ENCODE data around the gene OPCML. TPM values are rescaled to one million over a fixed set of nuclear protein-coding genes. Genes with fewer than 3 reads are reported as not detected.

The OPCML gene
- total RNA-seq, 1 donor from 2014 or later: not detected

DNA sequence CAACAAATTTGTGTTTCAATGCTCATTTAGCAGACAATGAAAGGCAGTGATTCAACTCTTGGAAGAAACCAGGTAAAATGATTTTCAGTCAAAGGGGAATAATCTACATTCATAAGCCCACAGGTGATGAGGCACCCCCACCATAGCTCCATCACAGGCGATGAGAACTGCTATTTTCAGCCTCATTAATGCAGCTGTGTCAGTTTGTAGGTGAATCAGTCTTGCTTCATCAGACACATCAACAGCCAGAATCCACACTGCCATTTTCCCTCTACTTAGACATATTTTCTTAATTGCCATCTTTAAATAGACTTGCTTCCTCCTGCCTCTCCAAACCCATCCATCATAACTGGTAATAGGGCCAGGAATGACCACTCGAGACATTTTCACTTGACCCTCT lies 701.0 kb downstream of the OPCML start:
- intact Hi-C loops (cut with DNase I): no loop called here
- H3K9me3 ChIP-seq: no peaks in the 10 kb centered on the region
- no peaks in the 10 kb centered on the region for H3K4me1 ChIP-seq
- DNase-seq (ENCODE audit: extremely low spot score in 2 of 2): no peak
- TF ChIP-seq, protein P1, sequence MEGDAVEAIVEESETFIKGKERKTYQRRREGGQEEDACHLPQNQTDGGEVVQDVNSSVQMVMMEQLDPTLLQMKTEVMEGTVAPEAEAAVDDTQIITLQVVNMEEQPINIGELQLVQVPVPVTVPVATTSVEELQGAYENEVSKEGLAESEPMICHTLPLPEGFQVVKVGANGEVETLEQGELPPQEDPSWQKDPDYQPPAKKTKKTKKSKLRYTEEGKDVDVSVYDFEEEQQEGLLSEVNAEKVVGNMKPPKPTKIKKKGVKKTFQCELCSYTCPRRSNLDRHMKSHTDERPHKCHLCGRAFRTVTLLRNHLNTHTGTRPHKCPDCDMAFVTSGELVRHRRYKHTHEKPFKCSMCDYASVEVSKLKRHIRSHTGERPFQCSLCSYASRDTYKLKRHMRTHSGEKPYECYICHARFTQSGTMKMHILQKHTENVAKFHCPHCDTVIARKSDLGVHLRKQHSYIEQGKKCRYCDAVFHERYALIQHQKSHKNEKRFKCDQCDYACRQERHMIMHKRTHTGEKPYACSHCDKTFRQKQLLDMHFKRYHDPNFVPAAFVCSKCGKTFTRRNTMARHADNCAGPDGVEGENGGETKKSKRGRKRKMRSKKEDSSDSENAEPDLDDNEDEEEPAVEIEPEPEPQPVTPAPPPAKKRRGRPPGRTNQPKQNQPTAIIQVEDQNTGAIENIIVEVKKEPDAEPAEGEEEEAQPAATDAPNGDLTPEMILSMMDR (IDR thresholded peaks at IDR 0.05): no peak
- TF ChIP-seq POLR2A (IDR thresholded peaks at IDR 0.05): no peak
- no peak for TF ChIP-seq POLR2AphosphoS5 (IDR thresholded peaks at IDR 0.05; ENCODE audit: insufficient read depth in 1 of 2, low read depth in 1 of 2)
- H3K36me3 ChIP-seq: no peaks in the 10 kb centered on the region
- no peaks in the 10 kb centered on the region for H3K27me3 ChIP-seq
- H3K27ac ChIP-seq: no peak overlapping the region
- H3K4me3 ChIP-seq: no peak overlapping the region

DNA sequence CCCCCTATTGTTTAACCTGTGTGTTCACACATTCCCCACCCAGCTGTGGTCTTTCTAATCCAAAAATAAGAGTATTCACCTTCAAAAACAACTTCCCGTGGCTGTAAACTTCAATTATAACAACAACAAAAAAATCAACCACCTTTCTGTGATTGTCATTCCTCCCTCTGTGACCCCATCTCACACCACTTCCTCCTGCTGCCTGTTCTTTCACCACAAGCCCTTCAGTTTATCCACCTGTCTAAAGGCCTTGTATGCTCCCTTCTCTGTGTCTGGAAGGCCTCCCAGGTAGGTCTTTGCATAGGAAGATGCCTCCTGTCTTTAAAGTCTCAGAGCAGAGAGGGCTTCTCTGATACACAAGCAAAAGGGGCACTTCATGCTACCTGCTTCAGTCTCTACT lies 707.7 kb downstream of the OPCML start:
- H3K9me3 ChIP-seq: no peaks in the 10 kb centered on the region
- TF ChIP-seq, protein P1 (IDR thresholded peaks at IDR 0.05): no peak
- no peaks in the 10 kb centered on the region for H3K4me1 ChIP-seq
- intact Hi-C loops (cut with DNase I): no loop called here
- H3K4me3 ChIP-seq: no peak overlapping the region
- H3K36me3 ChIP-seq: no peaks in the 10 kb centered on the region
- H3K27me3 ChIP-seq: no peaks in the 10 kb centered on the region
- H3K27ac ChIP-seq: no peak overlapping the region
- no peak for DNase-seq (ENCODE audit: extremely low spot score in 2 of 2)

DNA sequence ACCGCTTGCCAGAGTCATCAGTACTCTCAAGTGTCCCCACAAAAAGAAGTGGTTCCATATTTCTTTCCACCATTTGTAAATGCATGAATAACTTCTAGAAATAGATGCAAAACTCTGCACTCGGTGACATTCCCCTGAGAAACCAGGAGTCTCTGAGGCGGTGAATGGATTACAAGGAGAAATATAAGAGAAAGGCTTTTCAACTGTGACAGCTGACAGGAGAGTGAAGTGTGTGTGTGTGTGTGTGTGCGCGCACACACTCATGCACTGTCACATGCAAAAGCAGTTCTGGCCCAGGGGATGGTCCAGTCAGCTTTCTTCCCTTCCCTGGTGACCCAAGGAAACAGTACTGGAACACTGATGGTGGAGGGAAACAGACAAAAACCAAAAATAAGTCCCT lies 710.0 kb downstream of the OPCML start:
- TF ChIP-seq POLR2AphosphoS5 (IDR thresholded peaks at IDR 0.05; ENCODE audit: insufficient read depth in 1 of 2, low read depth in 1 of 2) (no peak), POLR2A (IDR thresholded peaks at IDR 0.05) (no peak)
- TF ChIP-seq, protein P1 (IDR thresholded peaks at IDR 0.05): no peak
- Histone ChIP-seq H3K4me3 (no peak overlapping the region), H3K27ac (no peak overlapping the region), H3K36me3 (no peaks in the 10 kb centered on the region), H3K27me3 (no peaks in the 10 kb centered on the region), H3K9me3 (no peaks in the 10 kb centered on the region), H3K4me1 (no peaks in the 10 kb centered on the region)
- no peak for DNase-seq (ENCODE audit: extremely low spot score in 2 of 2)
- intact Hi-C loops (cut with DNase I): no loop called here

DNA sequence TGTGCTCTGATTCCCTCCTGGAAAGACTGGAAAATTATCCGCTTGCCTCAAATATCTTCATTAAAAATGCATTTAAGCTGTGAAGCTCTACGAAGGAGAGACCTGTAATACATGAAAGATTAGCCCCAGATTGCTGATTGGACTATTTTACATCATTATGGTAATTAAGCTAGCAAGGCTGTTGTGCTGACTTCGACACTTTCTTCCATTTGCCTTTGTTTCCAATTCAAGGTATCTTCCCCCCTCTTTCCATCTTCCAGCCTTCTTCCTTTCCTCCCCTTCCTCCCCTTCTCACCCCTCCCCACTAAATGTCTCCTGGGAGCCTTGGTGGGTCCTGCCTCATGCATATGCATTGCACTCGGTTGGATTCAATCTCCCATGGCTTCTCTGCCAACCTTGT lies 710.8 kb downstream of the OPCML start:
- intact Hi-C loops (cut with DNase I): no loop called here
- TF ChIP-seq POLR2AphosphoS5 (IDR thresholded peaks at IDR 0.05; ENCODE audit: insufficient read depth in 1 of 2, low read depth in 1 of 2) (no peak), POLR2A (IDR thresholded peaks at IDR 0.05) (no peak)
- TF ChIP-seq, protein P1 (IDR thresholded peaks at IDR 0.05): no peak
- Histone ChIP-seq H3K4me1 (no peaks in the 10 kb centered on the region), H3K36me3 (no peaks in the 10 kb centered on the region), H3K4me3 (no peak overlapping the region), H3K27me3 (no peaks in the 10 kb centered on the region), H3K27ac (no peak overlapping the region), H3K9me3 (no peaks in the 10 kb centered on the region)
- no peak for DNase-seq (ENCODE audit: extremely low spot score in 2 of 2)

DNA sequence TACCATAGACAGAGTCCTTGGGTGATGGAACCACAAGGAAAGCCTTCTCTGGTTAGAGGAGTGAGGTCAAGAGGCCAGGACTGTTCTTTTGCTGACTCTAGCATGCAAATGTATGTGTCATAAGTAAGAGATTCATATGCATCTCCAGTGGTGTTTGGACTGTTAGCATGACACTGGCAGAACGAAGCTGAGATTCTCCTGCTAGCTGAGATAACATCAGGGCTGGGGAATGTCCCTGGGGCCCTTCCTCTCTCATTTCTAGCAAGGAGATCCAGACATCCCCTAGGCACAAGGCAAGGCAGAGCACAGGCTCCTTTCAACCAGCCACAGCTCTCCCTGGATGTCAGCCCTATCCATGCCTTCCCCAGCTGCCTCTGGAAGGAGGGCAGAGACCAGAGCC lies 711.3 kb downstream of the OPCML start:
- DNase-seq (ENCODE audit: extremely low spot score in 2 of 2): no peak
- Histone ChIP-seq H3K9me3 (no peaks in the 10 kb centered on the region), H3K4me1 (no peaks in the 10 kb centered on the region), H3K27me3 (no peaks in the 10 kb centered on the region), H3K36me3 (no peaks in the 10 kb centered on the region), H3K27ac (no peak overlapping the region), H3K4me3 (no peak overlapping the region)
- intact Hi-C loops (cut with DNase I): no loop called here
- TF ChIP-seq, protein P1 (IDR thresholded peaks at IDR 0.05): no peak
- no peak for TF ChIP-seq POLR2A (IDR thresholded peaks at IDR 0.05)
- TF ChIP-seq POLR2AphosphoS5 (IDR thresholded peaks at IDR 0.05; ENCODE audit: insufficient read depth in 1 of 2, low read depth in 1 of 2): no peak

All from vagina (tissue), 2 donors.